Right lung (tissue), 5 donors: ENCODE data around the gene WWOX. TPM values are rescaled to one million over a fixed set of nuclear protein-coding genes. Genes with fewer than 3 reads are reported as not detected.

ENCODE experiments used
- DNase-seq, 2 donors: peaks; one replicate each; pipeline ENCODE4 v3.0.0-alpha.2; 2013
- polyA plus RNA-seq, 5 donors: library from polyadenylated mRNA; unstranded; fragments of 120-200 nt; gene quantifications; one replicate each; pipeline versions ENCODE4 v1.2.1 to v1.2.3, GENCODE V29; 2013; ENCODE audit warnings: inconsistent platforms in 1 of 5, low replicate concordance in 1 of 5; ENCODE audit not compliant: insufficient read length in 5 of 5, insufficient read depth in 1 of 5

The WWOX gene
- polyA plus RNA-seq, 5 donors = 29.3 to 41.5 (median 32.3) TPM

DNA sequence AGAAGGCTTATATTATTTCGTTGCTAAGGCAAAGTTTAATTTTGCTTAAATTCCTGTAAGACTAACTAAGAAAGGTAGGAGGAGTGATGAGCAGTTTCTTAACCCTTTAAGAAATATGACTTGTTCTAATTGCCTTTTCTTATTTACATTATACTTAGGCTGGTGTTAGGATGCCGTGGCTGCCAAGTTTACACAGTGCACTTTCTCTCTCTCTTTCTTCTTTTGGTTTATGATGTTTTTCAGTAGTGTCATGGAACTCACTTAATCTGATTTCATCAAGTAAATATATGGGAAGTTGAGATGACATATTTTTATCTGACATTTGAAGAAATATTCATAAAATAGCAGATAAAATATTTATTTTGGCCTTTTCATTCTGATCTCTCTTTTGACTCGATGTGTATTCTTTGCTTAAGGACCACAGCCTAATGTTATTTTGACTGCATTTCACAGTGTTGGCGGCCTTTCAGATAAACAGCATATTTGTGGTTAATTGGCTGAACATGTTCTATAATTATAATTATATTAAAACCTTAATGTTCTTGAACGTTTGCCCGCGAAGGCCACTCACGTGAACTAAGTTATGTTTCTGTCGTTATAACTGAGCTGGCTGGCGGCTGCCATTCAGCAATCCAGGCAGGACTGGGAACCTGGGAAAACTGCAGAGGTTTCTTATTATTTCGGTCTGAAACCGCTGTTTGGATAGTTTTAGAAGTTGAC, 191.6 kb downstream of the WWOX start:
- peak; percentile 62 to 77 for DNase-seq

DNA sequence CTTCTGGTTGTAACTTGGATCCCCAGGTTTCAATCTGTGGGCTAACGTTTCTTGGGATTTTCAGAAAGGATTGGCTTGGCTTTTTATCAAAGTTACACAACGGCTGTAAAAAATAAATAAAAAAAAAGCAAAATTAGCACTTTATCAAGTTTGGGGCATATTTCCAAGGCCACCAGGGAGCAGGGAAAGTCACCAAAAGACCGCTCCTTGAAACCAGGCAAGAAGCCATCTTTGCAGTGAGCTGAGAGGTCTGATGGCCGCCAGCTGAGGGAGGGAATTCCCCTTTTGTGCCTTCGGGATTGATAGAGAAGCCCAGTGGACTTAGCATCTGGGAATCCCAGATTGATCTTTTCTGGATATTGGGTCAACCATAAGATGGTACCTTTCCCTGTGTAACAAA, 192.2 kb downstream of the WWOX start:
- peak; percentile 89 to 92 for DNase-seq

DNA sequence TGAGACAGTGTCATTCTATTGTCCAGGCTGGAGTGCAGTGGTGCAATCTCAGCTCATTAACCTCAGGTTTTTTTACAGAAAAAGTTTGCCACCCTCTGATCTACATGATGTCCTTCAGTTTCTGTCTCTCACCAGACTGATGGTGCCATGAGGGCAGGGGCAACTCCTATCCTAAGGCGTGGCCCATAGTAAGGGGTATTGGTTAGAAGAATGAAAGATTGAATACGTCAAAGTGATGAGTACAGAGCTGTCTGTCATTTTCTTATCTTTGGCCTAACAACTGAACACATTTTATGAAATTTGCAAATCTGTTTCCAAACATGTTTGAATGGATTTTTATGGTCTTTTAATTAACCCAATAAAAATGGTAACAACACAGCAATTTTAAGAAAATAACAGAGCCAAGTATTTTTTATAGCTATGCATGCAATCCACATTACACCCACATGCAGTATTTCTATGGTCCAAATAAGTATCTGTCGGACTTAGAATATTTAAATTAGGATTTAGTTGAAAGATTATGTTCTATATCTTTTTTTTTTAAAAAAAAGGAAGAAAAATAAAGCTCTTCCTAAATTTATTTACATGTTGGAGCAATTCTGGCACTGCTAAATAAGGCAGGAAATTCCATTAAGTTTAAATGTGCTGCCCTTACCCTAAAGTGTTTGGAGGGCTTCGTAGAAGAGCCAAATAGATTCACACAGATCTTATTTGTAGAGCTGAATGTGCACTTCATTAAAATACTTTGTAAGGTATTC, 192.8 kb downstream of the WWOX start:
- peak; percentile 41 to 72 for DNase-seq

DNA sequence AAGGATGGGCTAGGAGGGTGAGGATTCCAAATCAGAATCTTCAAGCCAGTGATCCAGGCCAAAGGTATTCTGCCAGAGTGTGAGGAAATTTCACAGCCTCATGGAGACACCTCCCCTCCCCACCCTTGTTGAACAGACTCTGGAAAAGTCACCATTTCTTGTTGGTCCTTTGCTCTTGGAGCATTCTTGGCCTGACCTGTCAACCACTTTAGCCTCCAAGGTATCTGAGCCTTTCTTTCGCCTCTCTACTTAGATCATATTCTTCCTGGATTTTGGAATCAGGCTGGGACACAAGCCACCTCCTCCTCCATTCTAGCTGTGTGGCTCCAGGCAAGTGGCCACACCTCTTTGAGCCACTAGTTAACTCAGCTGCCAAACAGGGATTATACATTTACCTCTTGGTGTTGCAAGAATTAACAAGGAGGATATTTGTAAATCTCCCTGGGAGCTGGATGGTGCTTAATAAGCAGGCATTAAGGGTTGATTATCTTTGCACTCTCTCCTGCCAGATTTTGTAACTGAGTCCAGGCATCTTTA, 193.5 kb downstream of the WWOX start:
- no peak for DNase-seq

DNA sequence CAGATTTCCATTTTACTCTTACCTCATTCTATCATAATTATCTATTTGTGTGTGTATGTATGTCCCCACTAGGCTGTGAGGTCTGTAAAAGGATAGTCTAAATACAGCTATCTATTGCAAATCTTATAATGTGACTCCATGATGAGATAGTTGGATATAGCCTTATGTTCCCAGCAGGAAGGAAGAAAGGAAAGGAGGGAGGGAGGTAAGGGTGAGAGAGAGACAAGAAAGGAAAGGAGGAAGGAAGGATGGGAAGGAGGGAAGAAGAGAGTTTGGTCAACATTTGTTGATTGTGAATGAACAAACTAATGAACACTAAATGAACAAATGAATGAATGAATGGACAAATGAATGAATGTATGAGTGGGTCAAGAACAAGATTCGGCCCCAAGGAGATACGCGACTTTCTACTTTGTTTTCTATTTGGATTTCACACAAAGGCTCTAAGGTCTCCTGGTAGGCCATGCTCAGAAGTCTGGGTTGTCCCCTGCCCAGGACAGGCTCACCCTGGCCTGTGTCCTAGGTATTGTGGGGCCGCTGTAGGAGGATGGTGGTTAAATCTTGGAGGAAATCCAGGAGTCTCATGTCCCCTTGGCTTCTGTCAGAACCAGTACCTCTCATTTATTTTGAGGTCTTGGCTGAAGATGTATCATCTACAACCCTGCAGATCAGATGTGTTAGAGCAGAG, 195.2 kb downstream of the WWOX start:
- DNase-seq = no peak

DNA sequence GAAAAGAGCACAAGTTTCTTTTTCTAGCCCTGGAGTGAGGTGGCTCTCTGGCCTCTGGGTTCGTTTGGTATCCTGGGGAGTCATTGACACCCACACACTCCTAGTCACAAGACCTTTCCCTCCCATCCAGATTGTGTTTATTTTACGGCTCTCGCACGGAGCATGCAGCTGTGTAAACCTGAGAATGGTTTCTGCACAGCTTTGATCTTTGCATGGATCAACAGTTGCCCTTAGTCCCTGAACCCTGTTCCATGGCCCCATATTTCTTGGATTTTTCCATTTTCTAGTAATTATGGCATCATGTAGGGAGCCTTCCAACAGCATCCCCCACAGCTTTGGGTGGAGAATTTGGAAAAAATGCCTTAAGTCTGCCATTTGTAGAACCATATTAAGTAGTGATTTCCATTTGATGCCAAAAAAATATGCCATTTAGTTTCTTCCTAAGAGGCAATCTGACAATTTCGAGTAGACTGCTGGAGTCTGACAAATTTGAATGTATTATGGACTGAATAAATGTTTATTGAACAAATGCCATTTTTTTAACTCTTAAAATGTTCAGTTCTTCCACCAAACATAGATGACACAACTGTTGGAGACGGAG, 197.7 kb downstream of the WWOX start:
- DNase-seq = no peak

DNA sequence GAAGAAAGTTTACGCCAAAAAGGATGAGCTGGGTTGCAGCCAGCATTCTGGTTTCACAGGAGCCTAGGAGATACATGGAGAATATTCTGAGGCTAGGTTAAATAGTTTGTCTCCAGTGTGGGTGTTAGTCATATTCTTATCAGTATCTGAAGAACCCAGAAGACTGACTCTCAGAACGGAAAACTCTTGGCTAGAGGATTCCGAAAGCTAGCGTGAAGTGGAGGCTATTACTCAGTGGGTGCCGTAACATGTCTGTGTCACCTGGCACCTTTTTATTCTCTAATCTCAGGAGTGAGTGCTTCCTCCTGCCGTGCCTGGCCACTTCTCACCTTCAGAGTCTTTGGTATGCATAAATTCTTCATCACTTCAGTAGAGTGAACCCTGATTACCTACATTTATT, 199.5 kb downstream of the WWOX start:
- DNase-seq = no peak

DNA sequence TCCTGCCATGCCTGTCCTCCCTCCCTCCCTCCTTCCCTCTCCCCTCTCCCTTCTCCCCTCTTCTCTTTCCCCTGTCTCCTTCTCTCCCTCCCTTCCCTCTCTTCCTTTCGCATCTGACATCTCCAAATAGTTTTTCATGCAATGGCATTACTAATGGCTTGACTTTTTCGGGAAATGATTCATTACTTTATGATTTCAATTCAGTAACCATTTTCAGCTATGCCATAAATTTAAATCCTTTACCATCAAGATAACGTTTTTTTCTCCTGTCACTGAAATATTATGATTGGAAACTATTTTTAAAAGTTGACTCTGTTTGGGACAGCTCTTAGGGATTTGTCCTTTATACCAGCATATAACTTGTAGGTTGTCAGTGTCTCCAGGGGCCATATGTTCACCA, 201.0 kb downstream of the WWOX start:
- no peak for DNase-seq

DNA sequence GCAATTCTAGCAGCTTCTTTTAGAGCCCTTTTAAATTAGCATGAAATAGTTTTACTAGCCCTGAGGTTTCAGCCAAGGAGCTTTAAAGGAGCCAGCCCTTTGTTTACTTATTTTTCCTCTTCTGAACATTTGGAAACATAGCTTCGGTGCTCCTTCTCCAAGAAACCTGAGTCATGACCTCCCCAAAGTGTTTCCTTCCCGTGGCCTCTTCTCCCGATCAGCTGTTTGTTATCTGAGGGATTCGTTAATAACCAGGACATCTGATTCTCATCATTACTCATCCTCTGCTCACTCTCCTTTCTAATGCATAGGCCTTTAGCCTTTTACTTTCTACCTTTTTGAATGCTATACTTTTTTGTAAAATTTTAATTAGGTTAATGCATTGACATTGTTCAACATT, 204.5 kb downstream of the WWOX start:
- DNase-seq = no peak

DNA sequence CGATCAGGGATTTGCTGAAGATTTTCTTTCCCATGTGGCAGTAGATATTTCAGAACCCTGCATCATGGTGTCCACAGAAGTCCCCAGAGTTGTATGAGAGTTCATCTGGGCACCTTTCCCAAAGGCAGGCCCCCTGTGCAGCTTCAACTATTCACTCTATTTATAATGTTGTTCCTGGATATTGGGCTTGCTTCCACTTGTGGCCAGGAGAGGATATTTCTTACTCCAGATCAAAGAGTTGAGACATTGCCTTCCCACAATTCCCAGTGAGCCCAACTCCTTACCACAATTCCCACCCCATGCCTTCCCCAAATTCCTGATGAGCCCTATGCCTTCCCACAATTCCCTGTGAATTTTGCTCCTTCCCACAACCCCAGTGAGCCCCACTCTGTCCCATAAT, 206.9 kb downstream of the WWOX start:
- DNase-seq = no peak

DNA sequence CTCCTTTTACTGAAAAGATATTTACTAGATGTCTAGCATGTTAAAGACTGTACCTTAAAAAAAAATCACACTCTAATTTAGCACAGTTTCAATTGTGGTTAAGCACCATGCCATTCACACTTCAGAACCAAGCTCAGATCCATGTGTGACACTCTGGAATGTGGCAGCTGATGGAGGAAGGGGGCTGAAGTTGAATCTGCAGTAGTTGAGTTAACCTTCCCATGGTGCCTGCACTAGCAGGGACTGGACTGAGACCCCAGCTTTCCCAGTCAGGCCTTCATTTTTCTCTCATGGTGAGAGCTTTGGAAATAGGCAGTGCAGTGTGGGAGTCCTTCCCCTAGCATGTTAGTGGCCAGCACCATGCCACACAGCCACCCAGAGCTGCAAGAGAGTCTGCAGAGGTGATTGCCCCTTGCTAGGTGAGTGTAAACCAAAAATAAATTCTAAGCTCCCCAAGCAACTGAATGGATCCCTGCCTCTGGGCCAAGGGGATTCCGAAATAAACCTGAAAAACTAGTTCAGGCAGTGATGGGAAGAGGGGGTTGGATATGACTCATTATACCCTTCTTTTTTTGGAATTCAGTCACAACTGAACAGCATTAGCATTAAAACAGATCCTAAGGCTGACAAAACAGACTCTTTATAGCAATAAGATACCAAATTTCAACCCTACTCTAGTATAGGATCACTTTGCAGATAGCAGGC, 208.5 kb downstream of the WWOX start:
- no peak for DNase-seq

DNA sequence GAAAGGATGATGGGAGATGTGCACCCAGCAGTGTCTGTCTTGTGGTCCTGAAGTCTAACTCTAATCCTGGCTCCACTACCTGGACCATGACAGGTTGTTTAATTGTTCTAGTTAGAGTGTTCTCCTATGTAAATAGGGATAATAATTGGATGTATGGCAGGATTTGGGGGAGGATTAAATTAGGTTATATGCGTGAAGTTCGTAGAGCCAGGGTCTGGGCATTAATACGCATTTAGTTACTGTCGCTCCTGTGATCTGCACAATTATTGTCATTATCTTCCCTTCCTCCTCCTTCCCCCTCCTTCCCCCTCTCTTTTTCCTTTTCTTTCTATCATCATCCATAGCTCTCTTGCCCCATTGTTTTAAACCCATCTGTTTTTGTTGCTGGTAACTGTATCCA, 210.3 kb downstream of the WWOX start:
- no peak for DNase-seq

DNA sequence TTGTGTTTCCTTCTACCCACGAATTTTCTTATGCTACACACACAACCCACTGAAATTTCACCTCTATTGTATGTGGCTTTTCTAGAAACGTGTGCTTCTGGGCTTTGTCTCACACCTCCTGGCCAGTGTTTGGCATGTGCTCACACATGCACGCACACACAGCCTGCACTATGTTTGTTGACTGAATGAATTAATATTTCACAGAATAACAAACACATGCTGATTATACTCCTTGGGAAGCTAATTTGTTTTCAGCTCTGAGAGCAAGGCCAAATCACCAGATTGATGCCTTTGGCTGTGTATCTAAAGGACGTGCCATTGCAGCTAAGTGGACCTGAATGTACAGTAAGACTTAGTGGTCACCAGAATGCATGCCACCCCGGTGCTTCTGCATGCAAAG, 210.7 kb downstream of the WWOX start:
- DNase-seq = no peak

DNA sequence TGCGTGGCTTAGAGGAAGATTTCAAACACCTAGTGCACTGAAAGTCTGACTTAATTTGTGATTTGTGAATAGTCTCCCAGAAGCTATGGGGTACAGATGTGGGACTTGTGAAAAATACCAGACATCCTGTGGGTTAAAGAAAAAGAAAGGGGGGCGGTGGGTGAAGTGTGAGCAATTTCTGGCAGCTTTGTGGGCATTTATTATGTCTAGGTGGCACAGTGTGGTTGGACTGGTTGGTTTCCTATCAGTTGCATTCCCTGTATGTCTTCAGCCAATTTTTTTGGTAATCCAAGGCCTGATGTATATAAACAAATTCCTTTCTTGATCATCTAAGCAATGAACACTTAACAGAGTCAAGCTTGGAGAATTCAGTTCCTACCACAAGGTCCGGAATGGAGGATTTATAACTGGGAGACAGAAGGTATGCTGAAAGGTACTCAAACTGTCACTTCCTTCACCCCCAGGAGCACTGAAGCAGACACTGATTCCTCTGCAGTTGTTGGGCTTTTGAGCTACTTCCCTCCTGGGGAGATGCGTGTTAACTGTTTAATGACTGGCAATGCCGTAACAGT, 211.6 kb downstream of the WWOX start:
- DNase-seq = no peak

DNA sequence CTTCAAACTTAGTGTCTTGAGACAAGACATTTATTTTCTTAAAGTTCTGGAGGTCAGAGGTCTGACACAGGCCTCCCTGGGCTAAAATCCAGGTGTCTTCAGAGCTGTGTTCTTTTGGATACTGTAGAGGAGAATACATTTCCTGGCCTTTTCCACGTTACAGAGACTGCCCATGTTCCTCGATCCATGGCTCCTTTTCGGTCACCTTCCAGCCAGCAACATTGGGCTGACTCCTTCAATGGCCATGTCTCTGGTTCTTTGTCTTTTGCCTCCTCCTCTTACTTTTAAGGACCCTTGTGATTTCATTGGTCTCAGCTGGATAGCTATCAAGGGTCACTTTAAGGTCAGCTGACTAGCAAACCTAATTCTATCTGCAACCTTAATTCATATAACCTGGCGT, 212.4 kb downstream of the WWOX start:
- no peak for DNase-seq

DNA sequence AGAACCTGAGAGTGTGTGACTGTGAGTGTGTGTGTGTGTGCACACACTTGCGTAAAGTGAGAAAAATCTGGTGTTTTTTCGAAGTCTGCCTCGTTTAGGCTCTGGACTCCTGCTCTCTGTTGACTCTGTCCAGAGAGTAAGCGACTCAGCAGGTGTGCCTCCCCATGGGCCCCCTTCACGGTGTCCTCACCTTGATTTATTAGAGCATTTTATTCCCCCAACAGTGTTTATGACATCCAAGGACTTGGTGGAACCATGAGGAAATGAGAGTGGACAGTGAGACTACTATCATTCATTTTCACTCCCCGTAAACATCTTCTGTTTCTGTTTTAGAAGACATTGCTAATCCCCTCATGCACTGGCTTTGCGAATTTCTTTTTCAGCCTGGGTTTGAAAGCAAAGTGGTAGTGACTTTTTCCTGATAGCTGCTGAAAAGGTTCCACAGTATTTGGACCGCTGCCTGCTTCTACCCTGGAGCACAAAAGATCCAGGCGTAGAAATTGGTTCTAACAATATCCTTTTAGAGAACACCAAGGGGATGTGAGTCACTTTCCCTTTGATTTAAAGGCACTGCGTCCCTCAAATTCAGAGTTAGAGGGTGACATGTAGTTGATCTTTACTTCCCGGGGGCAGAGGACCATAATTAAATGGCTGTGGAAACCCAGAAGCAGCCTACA, 218.2 kb downstream of the WWOX start:
- DNase-seq = no peak

DNA sequence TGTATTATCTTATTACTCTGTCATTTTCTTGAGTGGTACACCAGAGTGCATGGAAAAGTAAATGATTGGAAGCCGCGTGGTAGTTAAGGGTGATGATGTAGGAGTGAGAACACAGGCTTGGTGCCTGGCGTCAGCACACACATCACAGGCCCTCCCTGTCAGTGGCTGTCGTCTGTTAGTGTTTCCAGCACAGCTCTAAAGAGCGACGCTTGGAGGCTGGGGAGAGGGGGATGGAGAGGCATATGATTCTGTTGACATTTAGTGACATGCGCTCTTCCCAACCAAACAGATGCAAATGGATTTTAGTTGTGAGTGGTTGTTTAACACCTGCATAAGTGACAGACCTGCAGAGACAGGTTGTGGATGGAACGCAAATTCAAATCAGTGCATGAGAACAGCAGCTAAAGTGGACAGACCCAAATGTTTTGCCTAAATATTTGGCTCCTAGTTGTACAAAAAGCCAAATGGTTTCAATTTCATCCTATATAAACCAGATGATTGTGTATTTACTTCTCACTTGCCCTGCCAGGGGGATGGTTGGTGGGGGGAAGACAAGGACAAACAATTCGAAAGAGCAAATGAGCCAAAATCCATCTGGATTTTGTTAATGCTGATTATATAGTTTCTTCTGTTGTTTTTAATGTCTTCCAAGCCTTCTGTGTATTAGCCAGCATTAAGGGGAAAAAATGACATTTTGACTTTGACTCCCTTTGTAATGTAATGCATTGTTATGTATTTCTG, 222.3 kb downstream of the WWOX start:
- peak; percentile 46 for DNase-seq

DNA sequence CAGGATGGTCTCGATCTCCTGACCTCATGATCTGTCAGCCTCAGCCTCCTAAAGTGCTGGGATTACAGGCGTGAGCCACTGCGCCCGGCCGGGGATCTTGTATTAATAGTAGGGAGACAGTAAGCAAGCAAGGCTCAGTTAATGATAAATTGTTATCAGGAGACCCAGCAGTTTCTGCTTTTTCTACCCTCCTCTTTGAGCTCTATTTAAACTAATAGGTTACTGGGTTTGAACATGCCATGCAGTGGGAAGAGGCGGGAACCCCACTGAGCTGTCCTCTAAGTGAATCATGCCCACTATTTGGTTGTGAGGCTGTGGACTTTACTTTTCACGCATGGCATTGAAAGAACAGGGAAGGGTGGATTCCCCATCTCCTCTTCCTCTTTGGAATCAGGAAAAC, 223.9 kb downstream of the WWOX start:
- DNase-seq = no peak

DNA sequence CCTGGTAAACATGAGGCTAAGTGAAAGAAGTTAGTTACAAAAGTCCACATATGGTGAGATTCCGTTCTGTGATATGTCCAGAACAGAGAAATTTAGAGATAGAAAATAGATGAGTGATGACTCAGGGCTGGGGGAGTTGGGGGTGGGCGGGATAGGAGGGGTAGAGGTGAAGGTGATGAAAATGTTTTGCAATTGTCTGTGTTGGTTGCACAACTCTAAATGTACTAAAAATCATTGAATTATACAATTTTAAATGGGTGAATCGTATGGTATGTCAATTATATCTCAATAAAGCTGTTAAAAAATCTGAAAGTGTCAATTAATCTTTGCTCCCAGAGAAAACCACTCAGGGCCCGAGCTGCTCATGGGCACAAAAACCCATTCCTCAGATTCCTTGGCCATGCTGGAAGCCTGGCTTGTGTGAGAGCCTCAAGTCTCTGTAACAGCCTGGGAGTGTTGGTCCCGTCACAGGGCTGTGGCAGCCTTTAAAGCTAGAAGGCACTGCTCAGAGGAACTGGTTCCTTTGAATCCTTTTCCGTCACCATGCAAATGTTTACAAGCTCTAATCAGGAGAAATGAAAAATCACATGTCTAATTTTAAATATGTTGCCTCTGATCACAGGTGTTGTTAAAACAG, 225.3 kb downstream of the WWOX start:
- no peak for DNase-seq
